ENCODE measurements around the gene HEATR3. TPM values are rescaled to one million over a fixed set of nuclear protein-coding genes. Genes with fewer than 3 reads are reported as not detected.
A peak's percentile ranks its signal among the peaks of the same experiment; 100 is the strongest.

The HEATR3 gene
- 11.5 TPM for polyA plus RNA-seq (2013, experiment 1 of 2)
- polyA plus RNA-seq (2013, experiment 2 of 2), result 11.6 TPM

- WGBS, result 1% methylated on average over 70 of the region's 91 CpGs
Measured at GRCh38 chr16:50065624-50066481, at the start of gene HEATR3. HEATR3 (plus strand) TSS chr16:50065970; CDS start chr16:50066132, 162 bp downstream.

GRCh38 chr16:50017553-50017952 is 48.2 kb upstream of the HEATR3 start:
- no peak overlapping the region for H3K27ac ChIP-seq (ENCODE audit: low read length, poor library complexity, severe bottlenecking)
- no peaks in the 10 kb centered on the region for H3K9me3 ChIP-seq (ENCODE audit: control insufficient read depth, low read length)
- no peak overlapping the region for H2BK15ac ChIP-seq (ENCODE audit: low read depth, poor library complexity, severe bottlenecking)
- H3K23ac ChIP-seq (ENCODE audit: low read length in 2 of 2), result no peak overlapping the region
- H3K79me1 ChIP-seq (replicated peaks; ENCODE audit: low read length, poor library complexity, severe bottlenecking), result no peaks in the 10 kb centered on the region
- H3K4ac ChIP-seq (ENCODE audit: low read depth in 1 of 2, low read length in 2 of 2), result no peak overlapping the region
- no peak overlapping the region for H4K91ac ChIP-seq (ENCODE audit: low read length)
- no peak overlapping the region for H2AK5ac ChIP-seq (ENCODE audit: low read length, severe bottlenecking)
- no peak overlapping the region for H3K14ac ChIP-seq (ENCODE audit: low read length in 2 of 2)
- DNase-seq, result no peak
- no peaks in the 10 kb centered on the region for H3K4me1 ChIP-seq (ENCODE audit: control insufficient read depth, insufficient read depth, low read depth, low read length)
- H2BK12ac ChIP-seq (ENCODE audit: low read length in 2 of 2), result no peak overlapping the region
- H3K27me3 ChIP-seq (ENCODE audit: control insufficient read depth in 1 of 2, insufficient read depth in 1 of 2, low read length in 2 of 2), result peaks cover 9 to 19% of the 10 kb centered on the region in 2 experiments
- no peak overlapping the region for H3K4me2 ChIP-seq (ENCODE audit: low read length, poor library complexity, severe bottlenecking)
- H2BK5ac ChIP-seq (ENCODE audit: low read depth, low read length, poor library complexity, severe bottlenecking), result no peak overlapping the region
- H3K18ac ChIP-seq (ENCODE audit: low read depth in 1 of 2, low read length in 2 of 2), result no peak overlapping the region
- H3K4me3 ChIP-seq (ENCODE audit: insufficient read depth in 1 of 2, low read depth in 1 of 2, low read length in 2 of 2), result no peak overlapping the region
- H2AFZ ChIP-seq (ENCODE audit: low read depth, low read length), result no peak overlapping the region
- WGBS, result 84% methylated on average over 7 of the region's 9 CpGs
- H3K36me3 ChIP-seq (ENCODE audit: control insufficient read depth in 1 of 2, insufficient read depth in 2 of 2, low read depth in 1 of 2, low read length in 2 of 2), result no peaks in the 10 kb centered on the region
- H3K9ac ChIP-seq (ENCODE audit: low read length), result no peak overlapping the region
- no peak overlapping the region for H2BK120ac ChIP-seq (ENCODE audit: low read depth, low read length)
- H4K8ac ChIP-seq (ENCODE audit: low read length), result no peak overlapping the region

More at GRCh38 chr16:50065624-50066481, at the start of gene HEATR3:
- H3K27me3 ChIP-seq (ENCODE audit: control insufficient read depth in 1 of 2, insufficient read depth in 1 of 2, low read length in 2 of 2), result no peaks in the 10 kb centered on the region
- H3K27ac ChIP-seq (ENCODE audit: low read length, poor library complexity, severe bottlenecking), result peak within 1 kb of the TSS; percentile 86
- peak within 1 kb of the TSS; percentile 84 to 95 for H3K4me3 ChIP-seq (ENCODE audit: insufficient read depth in 1 of 2, low read depth in 1 of 2, low read length in 2 of 2)
- peak within 1 kb of the TSS; percentile 78 for H4K8ac ChIP-seq (ENCODE audit: low read length)
- peak within 1 kb of the TSS; percentile 38 for H2BK15ac ChIP-seq (ENCODE audit: low read depth, poor library complexity, severe bottlenecking)
- H4K91ac ChIP-seq (ENCODE audit: low read length), result peak within 1 kb of the TSS; percentile 22
- no peak within 1 kb of the TSS for H2AK5ac ChIP-seq (ENCODE audit: low read length, severe bottlenecking)
- peak within 1 kb of the TSS; percentile 70 to 100 for H3K18ac ChIP-seq (ENCODE audit: low read depth in 1 of 2, low read length in 2 of 2)
- peak within 1 kb of the TSS in 1 of 2 experiments; percentile 100 for H3K14ac ChIP-seq (ENCODE audit: low read length in 2 of 2)
- H3K9ac ChIP-seq (ENCODE audit: low read length), result peak within 1 kb of the TSS; percentile 90
- peak within 1 kb of the TSS in 1 of 2 experiments; percentile 98 for H3K23ac ChIP-seq (ENCODE audit: low read length in 2 of 2)
- H3K9me3 ChIP-seq (ENCODE audit: control insufficient read depth, low read length), result no peaks in the 10 kb centered on the region
- peak within 1 kb of the TSS in 1 of 2 experiments; percentile 54 for H2BK12ac ChIP-seq (ENCODE audit: low read length in 2 of 2)
- H3K36me3 ChIP-seq (ENCODE audit: control insufficient read depth in 1 of 2, insufficient read depth in 2 of 2, low read depth in 1 of 2, low read length in 2 of 2), result peaks cover 7 to 17% of the 10 kb centered on the region in 2 experiments
- no peak within 1 kb of the TSS for H2BK120ac ChIP-seq (ENCODE audit: low read depth, low read length)
- H2AFZ ChIP-seq (ENCODE audit: low read depth, low read length), result peak within 1 kb of the TSS; percentile 100
- peak; percentile 89 for DNase-seq
- peak within 1 kb of the TSS; percentile 50 to 99 for H3K4ac ChIP-seq (ENCODE audit: low read depth in 1 of 2, low read length in 2 of 2)
- H3K4me2 ChIP-seq (ENCODE audit: low read length, poor library complexity, severe bottlenecking), result peak within 1 kb of the TSS; percentile 97
- H3K4me1 ChIP-seq (ENCODE audit: control insufficient read depth, insufficient read depth, low read depth, low read length), result peaks cover 14% of the 10 kb centered on the region
- H3K79me1 ChIP-seq (replicated peaks; ENCODE audit: low read length, poor library complexity, severe bottlenecking), result peaks cover 13% of the 10 kb centered on the region
- peak within 1 kb of the TSS; percentile 78 for H2BK5ac ChIP-seq (ENCODE audit: low read depth, low read length, poor library complexity, severe bottlenecking)

- no peak overlapping the region for H3K14ac ChIP-seq (ENCODE audit: low read length in 2 of 2)
Measured at GRCh38 chr16:50021544-50021943, 44.2 kb upstream of the HEATR3 start.

GRCh38 chr16:50023641-50024040 is 42.1 kb upstream of the HEATR3 start:
- no peak overlapping the region for H3K4me3 ChIP-seq (ENCODE audit: insufficient read depth in 1 of 2, low read depth in 1 of 2, low read length in 2 of 2)
- H3K14ac ChIP-seq (ENCODE audit: low read length in 2 of 2), result no peak overlapping the region
- no peak overlapping the region for H2BK15ac ChIP-seq (ENCODE audit: low read depth, poor library complexity, severe bottlenecking)
- DNase-seq, result no peak
- H3K4ac ChIP-seq (ENCODE audit: low read depth in 1 of 2, low read length in 2 of 2), result no peak overlapping the region
- H3K9ac ChIP-seq (ENCODE audit: low read length), result no peak overlapping the region
- peaks cover 8% of the 10 kb centered on the region for H3K4me1 ChIP-seq (ENCODE audit: control insufficient read depth, insufficient read depth, low read depth, low read length)
- peaks cover 0 to 4% of the 10 kb centered on the region in 2 experiments for H3K36me3 ChIP-seq (ENCODE audit: control insufficient read depth in 1 of 2, insufficient read depth in 2 of 2, low read depth in 1 of 2, low read length in 2 of 2)
- 46% methylated on average over 4 of the region's 4 CpGs for WGBS
- H4K91ac ChIP-seq (ENCODE audit: low read length), result no peak overlapping the region
- no peak overlapping the region for H2BK12ac ChIP-seq (ENCODE audit: low read length in 2 of 2)
- no peak overlapping the region for H3K18ac ChIP-seq (ENCODE audit: low read depth in 1 of 2, low read length in 2 of 2)
- peaks cover 9 to 17% of the 10 kb centered on the region in 2 experiments for H3K27me3 ChIP-seq (ENCODE audit: control insufficient read depth in 1 of 2, insufficient read depth in 1 of 2, low read length in 2 of 2)
- no peak overlapping the region for H3K4me2 ChIP-seq (ENCODE audit: low read length, poor library complexity, severe bottlenecking)
- no peak overlapping the region for H4K8ac ChIP-seq (ENCODE audit: low read length)
- peaks cover 2% of the 10 kb centered on the region for H3K79me1 ChIP-seq (replicated peaks; ENCODE audit: low read length, poor library complexity, severe bottlenecking)
- H3K9me3 ChIP-seq (ENCODE audit: control insufficient read depth, low read length), result no peaks in the 10 kb centered on the region
- H2BK120ac ChIP-seq (ENCODE audit: low read depth, low read length), result no peak overlapping the region
- H3K27ac ChIP-seq (ENCODE audit: low read length, poor library complexity, severe bottlenecking), result no peak overlapping the region
- H2BK5ac ChIP-seq (ENCODE audit: low read depth, low read length, poor library complexity, severe bottlenecking), result no peak overlapping the region
- H3K23ac ChIP-seq (ENCODE audit: low read length in 2 of 2), result no peak overlapping the region
- H2AFZ ChIP-seq (ENCODE audit: low read depth, low read length), result no peak overlapping the region
- no peak overlapping the region for H2AK5ac ChIP-seq (ENCODE audit: low read length, severe bottlenecking)

More at GRCh38 chr16:50021544-50021943, 44.2 kb upstream of the HEATR3 start:
- no peak overlapping the region for H2AK5ac ChIP-seq (ENCODE audit: low read length, severe bottlenecking)
- H3K79me1 ChIP-seq (replicated peaks; ENCODE audit: low read length, poor library complexity, severe bottlenecking), result no peaks in the 10 kb centered on the region
- no peaks in the 10 kb centered on the region for H3K9me3 ChIP-seq (ENCODE audit: control insufficient read depth, low read length)
- 54% methylated on average over 2 of the region's 2 CpGs for WGBS
- H2BK5ac ChIP-seq (ENCODE audit: low read depth, low read length, poor library complexity, severe bottlenecking), result no peak overlapping the region
- H2BK120ac ChIP-seq (ENCODE audit: low read depth, low read length), result no peak overlapping the region
- no peak overlapping the region for H2BK12ac ChIP-seq (ENCODE audit: low read length in 2 of 2)
- no peak for DNase-seq
- H2BK15ac ChIP-seq (ENCODE audit: low read depth, poor library complexity, severe bottlenecking), result no peak overlapping the region
- no peak overlapping the region for H3K9ac ChIP-seq (ENCODE audit: low read length)
- no peak overlapping the region for H3K27ac ChIP-seq (ENCODE audit: low read length, poor library complexity, severe bottlenecking)
- no peak overlapping the region for H3K23ac ChIP-seq (ENCODE audit: low read length in 2 of 2)
- H3K36me3 ChIP-seq (ENCODE audit: control insufficient read depth in 1 of 2, insufficient read depth in 2 of 2, low read depth in 1 of 2, low read length in 2 of 2), result no peaks in the 10 kb centered on the region
- H4K8ac ChIP-seq (ENCODE audit: low read length), result no peak overlapping the region
- H3K27me3 ChIP-seq (ENCODE audit: control insufficient read depth in 1 of 2, insufficient read depth in 1 of 2, low read length in 2 of 2), result peaks cover 9 to 17% of the 10 kb centered on the region in 2 experiments
- H3K4me1 ChIP-seq (ENCODE audit: control insufficient read depth, insufficient read depth, low read depth, low read length), result peaks cover under 1% of the 10 kb centered on the region
- H3K18ac ChIP-seq (ENCODE audit: low read depth in 1 of 2, low read length in 2 of 2), result no peak overlapping the region
- no peak overlapping the region for H4K91ac ChIP-seq (ENCODE audit: low read length)
- no peak overlapping the region for H3K4me2 ChIP-seq (ENCODE audit: low read length, poor library complexity, severe bottlenecking)
- H3K4me3 ChIP-seq (ENCODE audit: insufficient read depth in 1 of 2, low read depth in 1 of 2, low read length in 2 of 2), result no peak overlapping the region
- no peak overlapping the region for H3K4ac ChIP-seq (ENCODE audit: low read depth in 1 of 2, low read length in 2 of 2)
- H2AFZ ChIP-seq (ENCODE audit: low read depth, low read length), result no peak overlapping the region
